ENCODE results near the gene ZNF17. TPM values are rescaled to one million over a fixed set of nuclear protein-coding genes. Genes with fewer than 3 reads are reported as not detected.
A peak's percentile ranks its signal among the peaks of the same experiment; 100 is the strongest.
"Not testable (repeated sequence)": the region's sequence is repeated elsewhere in the genome, so short reads cannot be mapped to it uniquely, and the experiment has no call there.

Gene ZNF17
- total RNA-seq (2014; rRNA removed; shearing (Covaris generic); ENCODE audit: low replicate concordance): 2.2 and 5.8 TPM in 2 replicates

GRCh38 chr19:57410877-57411671 is at the start of gene ZNF17:
ZNF17 (plus strand) TSS chr19:57411161; CDS start chr19:57413616, 2,455 bp downstream.
- DNase-seq (ENCODE audit: low read depth): peak; percentile 81
- in situ Hi-C loops (cut with HindIII; ENCODE audit: low pct_unique_long_range_greater_than_20kb, low sequenced_read_pairs): no loop called here

- in situ Hi-C loops (cut with HindIII; ENCODE audit: low pct_unique_long_range_greater_than_20kb, low sequenced_read_pairs): no loop called here
- no peak for DNase-seq (ENCODE audit: low read depth)
Observed at GRCh38 chr19:57362419-57362818, 48.5 kb upstream of the ZNF17 start.

GRCh38 chr19:57362997-57363687 is 47.8 kb upstream of the ZNF17 start, which contains the start of the genes TRAPPC2B and ZNF547:
TRAPPC2B (plus strand) TSS chr19:57363551; CDS start chr19:57364834, 1,283 bp downstream.
ZNF547 (plus strand) TSS chr19:57363551; CDS start chr19:57368556, 5,005 bp downstream.
- DNase-seq (ENCODE audit: low read depth): peak; percentile 100
- in situ Hi-C loops (cut with HindIII; ENCODE audit: low pct_unique_long_range_greater_than_20kb, low sequenced_read_pairs): no loop called here

- no peak for DNase-seq (ENCODE audit: low read depth)
- in situ Hi-C loops (cut with HindIII; ENCODE audit: low pct_unique_long_range_greater_than_20kb, low sequenced_read_pairs): no loop called here
Observed at GRCh38 chr19:57363688-57364181, 47.2 kb upstream of the ZNF17 start.

- in situ Hi-C loops (cut with HindIII; ENCODE audit: low pct_unique_long_range_greater_than_20kb, low sequenced_read_pairs): no loop called here
- no peak for DNase-seq (ENCODE audit: low read depth)
Observed at GRCh38 chr19:57366776-57367175, 44.2 kb upstream of the ZNF17 start.

GRCh38 chr19:57374179-57374578 is 36.8 kb upstream of the ZNF17 start:
- DNase-seq (ENCODE audit: low read depth): no peak
- in situ Hi-C loops (cut with HindIII; ENCODE audit: low pct_unique_long_range_greater_than_20kb, low sequenced_read_pairs): no loop called here

GRCh38 chr19:57374647-57375046 is 36.3 kb upstream of the ZNF17 start:
- in situ Hi-C loops (cut with HindIII; ENCODE audit: low pct_unique_long_range_greater_than_20kb, low sequenced_read_pairs): not testable (repeated sequence)

GRCh38 chr19:57376151-57376550 is 34.8 kb upstream of the ZNF17 start:
- in situ Hi-C loops (cut with HindIII; ENCODE audit: low pct_unique_long_range_greater_than_20kb, low sequenced_read_pairs): no loop called here
- DNase-seq (ENCODE audit: low read depth): no peak

More at GRCh38 chr19:57374647-57375046, 36.3 kb upstream of the ZNF17 start:
- DNase-seq (ENCODE audit: low read depth): not testable (repeated sequence)

GRCh38 chr19:57377498-57378146 is 33.3 kb upstream of the ZNF17 start:
- DNase-seq (ENCODE audit: low read depth): no peak
- in situ Hi-C loops (cut with HindIII; ENCODE audit: low pct_unique_long_range_greater_than_20kb, low sequenced_read_pairs): no loop called here

- in situ Hi-C loops (cut with HindIII; ENCODE audit: low pct_unique_long_range_greater_than_20kb, low sequenced_read_pairs): no loop called here
- DNase-seq (ENCODE audit: low read depth): no peak
Observed at GRCh38 chr19:57380923-57381322, 30.0 kb upstream of the ZNF17 start.

GRCh38 chr19:57382806-57383488 is 28.0 kb upstream of the ZNF17 start:
- in situ Hi-C loops (cut with HindIII; ENCODE audit: low pct_unique_long_range_greater_than_20kb, low sequenced_read_pairs): no loop called here
- DNase-seq (ENCODE audit: low read depth): no peak

GRCh38 chr19:57389194-57389729 is 21.7 kb upstream of the ZNF17 start:
- in situ Hi-C loops (cut with HindIII; ENCODE audit: low pct_unique_long_range_greater_than_20kb, low sequenced_read_pairs): no loop called here

GRCh38 chr19:57389730-57390598 is 21.0 kb upstream of the ZNF17 start, which contains the start of gene ZNF548:
ZNF548 (plus strand) TSS chr19:57389854; CDS start chr19:57390100, 246 bp downstream.
- in situ Hi-C loops (cut with HindIII; ENCODE audit: low pct_unique_long_range_greater_than_20kb, low sequenced_read_pairs): no loop called here

More at GRCh38 chr19:57389194-57389729, 21.7 kb upstream of the ZNF17 start:
- no peak for DNase-seq (ENCODE audit: low read depth)

GRCh38 chr19:57395710-57396109 is 15.3 kb upstream of the ZNF17 start:
- in situ Hi-C loops (cut with HindIII; ENCODE audit: low pct_unique_long_range_greater_than_20kb, low sequenced_read_pairs): no loop called here
- DNase-seq (ENCODE audit: low read depth): no peak

More at GRCh38 chr19:57389730-57390598, 21.0 kb upstream of the ZNF17 start, which contains the start of gene ZNF548:
- peak; percentile 98 for DNase-seq (ENCODE audit: low read depth)

GRCh38 chr19:57398868-57399267 is 12.1 kb upstream of the ZNF17 start:
- DNase-seq (ENCODE audit: low read depth): no peak
- in situ Hi-C loops (cut with HindIII; ENCODE audit: low pct_unique_long_range_greater_than_20kb, low sequenced_read_pairs): no loop called here

- no peak for DNase-seq (ENCODE audit: low read depth)
- in situ Hi-C loops (cut with HindIII; ENCODE audit: low pct_unique_long_range_greater_than_20kb, low sequenced_read_pairs): no loop called here
Observed at GRCh38 chr19:57403737-57404563, 7.0 kb upstream of the ZNF17 start.

All from Caki2 (cell line).